GM10266 (cell line): ENCODE results near the gene CSTPP1.

Source experiments
- DNase-seq: peaks from one replicate; pipeline ENCODE4 v3.0.0; 2012; ENCODE audit errors: extremely low spot score
- CTCF ChIP-seq: IDR thresholded peaks from 2 replicates; pipeline ENCODE4 v1.5.1; 2012; ENCODE audit warnings: mild to moderate bottlenecking, low read depth; ENCODE audit not compliant: control insufficient read depth, insufficient read depth; ENCODE audit errors: missing control alignments

The CSTPP1 gene

GRCh38 chr11:46947399-46948077, 11.0 kb downstream of the CSTPP1 start:
- DNase-seq = no peak
- TF ChIP-seq CTCF = no peak

- no peak for DNase-seq
- TF ChIP-seq CTCF = no peak
Observed at GRCh38 chr11:46948378-46949131, 12.0 kb downstream of the CSTPP1 start.

GRCh38 chr11:46949297-46949696, 12.7 kb downstream of the CSTPP1 start:
- TF ChIP-seq CTCF = no peak
- no peak for DNase-seq

- TF ChIP-seq CTCF = no peak
- no peak for DNase-seq
Observed at GRCh38 chr11:46951864-46952263, 15.3 kb downstream of the CSTPP1 start.

GRCh38 chr11:46952553-46952952, 16.0 kb downstream of the CSTPP1 start:
- TF ChIP-seq CTCF = no peak
- DNase-seq = no peak

- TF ChIP-seq CTCF = no peak
Observed at GRCh38 chr11:46953093-46953492, 16.5 kb downstream of the CSTPP1 start.

GRCh38 chr11:46958777-46959176, 22.2 kb downstream of the CSTPP1 start:
- TF ChIP-seq CTCF = no peak
- DNase-seq = no peak

More at GRCh38 chr11:46953093-46953492, 16.5 kb downstream of the CSTPP1 start:
- no peak for DNase-seq
